Epidermal melanocyte (primary cell): Measurements from ENCODE around the gene ACE.

Experiments
- DNase-seq: peaks from one replicate; pipeline ENCODE4 v3.0.0; 2011; ENCODE audit warnings: low spot score; ENCODE audit not compliant: insufficient read length

ACE gene

GRCh38 chr17:63476854-63477479 is at the start of gene ACE:
Gene ACE, plus strand, starts transcription at chr17:63477061. Its CDS starts 34 bp downstream, at chr17:63477095.
- DNase-seq, result no peak

DNA sequence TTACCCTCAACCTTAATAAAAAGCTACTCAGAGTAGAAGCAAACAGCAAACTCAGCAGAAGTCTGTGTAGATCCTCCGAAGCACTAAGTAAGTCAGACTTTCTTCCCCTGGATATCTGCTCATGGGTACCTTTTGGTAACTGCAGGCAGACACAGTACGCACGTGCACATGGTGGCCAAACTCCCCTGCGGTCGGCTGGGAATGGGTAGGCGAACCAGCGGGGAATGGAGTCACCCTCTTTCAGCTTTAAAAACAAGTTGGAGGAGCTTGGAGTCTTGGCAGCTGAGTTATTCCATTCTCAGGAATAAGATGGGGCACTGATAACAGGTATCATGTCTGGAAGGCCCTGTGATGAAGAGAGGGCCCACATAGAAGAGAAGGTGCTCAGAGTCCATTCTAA is 47.1 kb upstream of the ACE start:
- no peak for DNase-seq

- no peak for DNase-seq
These were observed 46.6 kb upstream of the ACE start for GRCh38 chr17:63430223-63430622.

- DNase-seq, result no peak
These were observed 45.3 kb upstream of the ACE start for GRCh38 chr17:63431618-63431938.

- no peak for DNase-seq
These were observed 44.7 kb upstream of the ACE start for GRCh38 chr17:63431939-63432804.

- peak; percentile 39 for DNase-seq
These were observed 42.9 kb upstream of the ACE start for GRCh38 chr17:63433746-63434591.

- no peak for DNase-seq
These were observed 41.8 kb upstream of the ACE start for GRCh38 chr17:63434951-63435571.

DNA sequence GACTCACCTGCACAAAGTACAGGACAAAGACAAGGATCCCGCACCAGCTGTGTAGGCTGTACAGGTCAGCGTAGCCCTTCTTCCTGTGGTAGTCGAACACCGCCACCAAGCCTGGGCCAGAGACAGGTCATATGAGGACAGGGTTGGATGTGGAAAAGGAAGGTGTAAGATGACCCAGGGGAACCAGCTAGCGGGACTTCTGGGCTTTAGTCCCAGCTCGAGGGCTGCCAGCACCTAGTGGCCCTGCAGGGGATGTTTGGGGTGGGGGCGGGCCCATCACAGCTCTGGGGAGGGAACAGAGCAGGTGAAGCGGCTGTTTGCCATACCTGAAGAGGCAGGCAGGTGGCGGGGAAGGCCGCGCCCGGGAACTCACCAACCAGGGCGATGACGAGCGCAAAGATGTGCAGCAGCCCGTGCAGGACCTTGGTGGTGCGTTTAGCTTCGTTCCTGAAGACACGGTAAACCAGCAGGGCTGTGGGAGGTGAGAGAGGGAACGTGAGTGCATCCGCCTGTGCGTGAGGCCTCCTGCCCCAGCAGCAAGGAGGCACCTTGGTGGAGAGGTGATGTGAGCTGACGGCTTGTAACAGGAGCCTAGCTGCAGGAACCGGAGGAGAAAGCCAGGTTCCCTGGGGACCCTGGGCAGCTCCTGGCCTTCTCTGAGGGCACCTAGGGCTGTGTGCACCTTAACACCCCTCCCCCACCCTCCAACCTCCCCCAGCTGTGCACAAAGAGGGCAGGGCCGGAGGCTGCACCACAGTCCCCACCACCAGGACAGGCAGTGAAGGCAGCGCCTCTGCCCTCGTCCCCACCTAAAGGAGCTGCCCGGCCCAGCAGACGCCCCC is 41.0 kb upstream of the ACE start:
- no peak for DNase-seq

DNA sequence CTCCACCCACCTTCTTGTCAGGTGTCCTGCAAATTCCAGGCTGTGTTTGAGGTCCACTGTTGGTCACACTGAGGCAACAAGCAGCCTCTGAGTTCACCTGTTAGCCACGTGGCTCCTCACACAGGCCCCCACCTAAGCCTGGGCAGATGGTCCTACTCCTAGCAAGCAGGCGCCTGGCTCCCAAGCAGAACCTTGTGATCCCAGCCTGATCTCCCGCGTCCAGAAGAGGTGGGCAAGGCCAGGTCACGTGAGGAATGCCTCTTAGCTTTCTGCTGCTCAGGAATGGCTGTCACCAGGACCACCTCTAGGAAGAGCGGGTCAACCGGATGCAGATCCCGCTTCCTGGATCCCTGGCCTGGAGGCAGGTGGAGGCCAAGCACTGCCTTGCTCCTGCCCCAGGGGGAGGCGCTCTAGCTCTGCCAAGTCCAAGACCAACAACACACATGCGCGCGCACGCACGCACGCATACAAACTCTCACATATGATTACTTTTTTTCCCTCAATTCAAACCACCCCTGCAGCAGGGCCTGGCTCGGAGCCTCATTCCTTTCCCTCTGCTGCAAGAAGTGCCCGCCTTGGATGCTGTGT is 40.2 kb upstream of the ACE start:
- DNase-seq, result no peak

DNA sequence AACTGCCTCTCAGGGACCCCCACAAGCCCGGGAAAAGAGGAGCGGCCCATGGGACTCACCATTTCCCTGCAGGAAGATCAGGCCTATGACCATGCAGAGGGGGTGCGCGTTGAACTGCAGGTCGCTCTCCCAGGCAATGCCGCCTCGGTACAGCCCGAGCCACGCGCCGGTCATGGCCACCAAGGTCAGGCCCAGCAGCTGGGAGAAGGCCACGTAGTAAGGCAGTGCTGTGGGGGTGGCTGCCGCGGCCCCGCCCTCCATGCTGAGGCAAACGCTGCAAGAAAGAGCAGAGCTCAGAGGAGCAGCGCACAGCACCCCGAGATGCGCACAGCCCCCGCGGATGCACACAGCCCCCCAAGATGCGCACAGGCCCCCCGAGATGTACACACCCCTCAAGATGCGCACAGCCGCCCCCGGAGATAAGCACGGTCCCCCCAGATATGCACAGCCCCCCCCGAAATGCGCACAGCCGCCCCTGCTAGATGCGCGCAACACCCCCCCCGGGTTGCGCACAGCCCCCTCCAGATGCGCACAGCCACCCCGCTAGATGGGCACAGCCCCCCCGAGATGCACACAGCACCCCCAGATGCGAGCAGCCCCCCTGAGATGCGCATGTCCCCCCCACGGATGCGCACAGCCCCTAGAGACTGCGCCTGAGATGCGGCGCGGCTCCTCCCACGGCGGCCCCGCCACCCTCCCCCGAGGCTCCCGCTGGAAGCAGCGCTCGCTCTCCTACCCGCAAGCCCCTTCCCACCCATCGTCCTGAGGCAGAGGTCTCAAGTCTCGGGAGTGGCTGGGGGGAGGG is 39.4 kb upstream of the ACE start:
- no peak for DNase-seq

DNA sequence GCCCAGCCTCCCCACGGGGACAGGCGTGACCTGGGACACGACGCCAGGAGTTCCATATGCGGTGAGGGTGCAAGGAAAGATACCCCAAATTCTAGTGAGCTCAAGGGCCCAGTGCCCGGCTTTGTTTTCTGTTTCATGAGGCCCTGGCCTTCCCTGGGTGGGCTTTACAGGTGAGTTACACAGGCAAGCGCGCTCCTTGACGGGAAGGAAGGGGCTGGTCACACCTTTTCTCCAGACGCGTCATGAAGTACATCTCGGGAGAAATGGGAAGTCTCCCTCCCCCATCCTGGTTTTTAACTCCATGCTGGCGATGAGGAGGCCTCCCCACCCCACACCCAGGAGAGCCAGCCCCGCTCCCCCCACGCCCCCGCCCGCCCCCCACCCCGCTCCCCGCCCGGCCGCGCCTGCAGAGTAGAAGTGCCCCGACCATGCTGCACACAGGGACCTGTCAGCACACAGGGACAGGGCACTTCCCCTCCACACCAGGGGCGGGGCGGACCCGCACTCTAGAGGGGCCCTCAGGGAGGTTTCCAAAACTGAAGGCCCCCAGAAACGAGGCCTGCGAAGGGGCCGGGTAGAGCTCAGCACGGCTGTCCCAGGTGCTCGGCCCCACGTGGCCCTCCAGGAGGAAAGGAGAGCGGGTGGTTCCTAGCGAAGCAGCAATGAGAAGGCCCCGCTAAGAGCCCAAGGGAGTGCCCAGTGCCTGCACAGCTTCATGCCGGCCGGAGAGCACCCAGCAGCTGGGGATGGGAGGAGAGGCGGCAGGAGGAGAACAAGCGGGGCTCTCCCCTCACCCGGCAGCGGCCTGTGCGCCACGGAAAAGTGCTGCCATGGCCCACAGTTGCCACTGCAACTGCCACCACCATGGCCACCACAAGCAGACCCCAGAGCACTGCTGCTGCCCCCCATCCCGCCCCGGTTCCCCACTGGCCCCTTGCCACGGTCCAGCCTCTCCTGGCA is 38.5 kb upstream of the ACE start:
- DNase-seq, result no peak

DNA sequence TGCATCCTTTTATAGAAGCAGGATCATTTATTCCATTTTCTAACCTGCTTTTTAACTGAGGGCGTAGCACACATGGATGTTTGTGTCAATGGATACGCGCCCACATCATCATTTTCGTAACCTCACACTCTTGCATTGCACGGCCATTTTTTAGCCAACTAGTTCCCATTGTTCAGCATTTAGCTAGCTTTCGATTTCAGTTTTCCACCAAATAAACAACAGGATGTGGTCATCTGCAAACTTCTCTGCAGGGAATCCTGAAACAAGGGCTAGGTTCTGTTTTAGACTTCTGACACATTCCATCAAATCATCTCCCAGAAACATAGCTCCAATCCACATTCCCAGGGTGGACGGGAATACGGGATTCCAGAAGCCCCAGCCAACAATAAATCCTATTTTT is 37.2 kb upstream of the ACE start:
- DNase-seq, result peak; percentile 44

GRCh38 chr17:63440127-63440769 is 36.6 kb upstream of the ACE start:
- DNase-seq, result no peak

- DNase-seq, result no peak
These were observed 36.0 kb upstream of the ACE start for GRCh38 chr17:63440770-63441335.

- DNase-seq, result no peak
These were observed 35.2 kb upstream of the ACE start for GRCh38 chr17:63441654-63442053.

GRCh38 chr17:63442074-63442473 is 34.8 kb upstream of the ACE start:
- DNase-seq, result no peak

DNA sequence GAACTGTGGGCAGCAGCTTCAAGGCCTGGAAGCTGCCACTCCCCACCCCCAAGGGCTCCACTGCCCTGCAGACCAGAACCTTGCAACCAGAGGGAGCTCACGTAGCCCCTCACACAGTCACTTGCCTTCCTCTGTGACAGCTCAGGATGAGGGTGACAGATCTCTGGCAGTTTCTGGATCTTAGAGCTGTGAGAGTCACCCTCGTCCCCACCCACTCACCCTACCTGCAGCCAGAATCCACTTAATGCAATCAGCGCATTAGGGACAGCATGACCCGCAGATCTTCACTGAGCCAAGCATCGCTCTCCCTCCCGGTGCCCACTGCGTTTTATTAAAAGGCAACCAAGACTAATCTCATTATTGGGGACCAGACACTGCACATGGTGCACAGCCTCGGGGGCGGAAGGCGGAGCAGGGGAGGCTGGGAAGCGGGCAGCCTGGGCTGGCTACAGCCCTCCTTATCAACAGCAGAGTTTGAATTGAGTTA is 34.3 kb upstream of the ACE start:
- DNase-seq, result no peak
